GM19023 (cell line): Measurements from ENCODE around the gene CTLA4.
"Not testable (repeated sequence)": the region's sequence is repeated elsewhere in the genome, so short reads cannot be mapped to it uniquely, and the experiment has no call there.

ENCODE experiments used
- ATAC-seq: cut with Tn5 transposase; IDR thresholded peaks from one replicate; pipeline ENCODE4 v1.9.1; 2021; ENCODE audit warnings: mild to moderate bottlenecking, moderate library complexity; ENCODE audit not compliant: unreplicated experiment

CTLA4 gene

GRCh38 chr2:203855274-203855673 is 12.3 kb upstream of the CTLA4 start:
- ATAC-seq, result no peak

- no peak for ATAC-seq
Observed at GRCh38 chr2:203857656-203858055, 9.9 kb upstream of the CTLA4 start.

DNA sequence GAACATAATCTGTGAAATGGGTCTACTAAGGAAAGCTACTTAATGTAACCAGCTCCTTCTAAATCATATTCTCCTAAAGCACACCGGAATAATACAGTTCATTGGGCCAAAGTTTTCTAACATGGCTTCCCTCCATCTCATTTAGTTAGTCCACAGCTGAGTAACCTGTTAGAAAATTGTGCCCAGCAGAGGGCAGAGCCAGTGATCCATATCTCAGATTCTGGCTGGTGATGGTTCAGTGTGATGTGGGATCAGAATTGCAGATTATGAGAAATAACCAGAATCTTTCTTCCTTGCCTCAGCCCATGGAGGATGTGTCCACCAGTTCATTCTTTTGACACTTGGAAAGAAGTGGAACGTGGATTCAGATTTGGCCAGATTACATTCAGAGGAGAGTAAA is 9.4 kb upstream of the CTLA4 start:
- ATAC-seq, result no peak

GRCh38 chr2:203859030-203859789 is 8.4 kb upstream of the CTLA4 start:
- ATAC-seq, result no peak

GRCh38 chr2:203861197-203861596 is 6.4 kb upstream of the CTLA4 start:
- ATAC-seq, result no peak

- ATAC-seq, result no peak
Observed at GRCh38 chr2:203861607-203862006, 6.0 kb upstream of the CTLA4 start.

- ATAC-seq, result no peak
Observed at GRCh38 chr2:203869223-203870042, 1.9 kb downstream of the CTLA4 start.

GRCh38 chr2:203870481-203870880 is 2.9 kb downstream of the CTLA4 start:
- no peak for ATAC-seq

DNA sequence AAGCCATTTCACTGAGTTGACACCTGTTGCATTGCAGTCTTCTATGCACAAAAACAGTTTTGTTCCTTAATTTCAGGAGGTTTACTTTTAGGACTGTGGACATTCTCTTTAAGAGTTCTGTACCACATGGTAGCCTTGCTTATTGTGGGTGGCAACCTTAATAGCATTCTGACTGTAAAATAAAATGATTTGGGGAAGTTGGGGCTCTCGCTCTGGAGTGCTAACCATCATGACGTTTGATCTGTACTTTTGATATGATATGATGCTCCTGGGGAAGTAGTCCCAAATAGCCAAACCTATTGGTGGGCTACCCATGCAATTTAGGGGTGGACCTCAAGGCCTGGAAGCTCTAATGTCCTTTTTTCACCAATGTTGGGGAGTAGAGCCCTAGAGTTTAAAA is 3.4 kb downstream of the CTLA4 start:
- ATAC-seq, result no peak

DNA sequence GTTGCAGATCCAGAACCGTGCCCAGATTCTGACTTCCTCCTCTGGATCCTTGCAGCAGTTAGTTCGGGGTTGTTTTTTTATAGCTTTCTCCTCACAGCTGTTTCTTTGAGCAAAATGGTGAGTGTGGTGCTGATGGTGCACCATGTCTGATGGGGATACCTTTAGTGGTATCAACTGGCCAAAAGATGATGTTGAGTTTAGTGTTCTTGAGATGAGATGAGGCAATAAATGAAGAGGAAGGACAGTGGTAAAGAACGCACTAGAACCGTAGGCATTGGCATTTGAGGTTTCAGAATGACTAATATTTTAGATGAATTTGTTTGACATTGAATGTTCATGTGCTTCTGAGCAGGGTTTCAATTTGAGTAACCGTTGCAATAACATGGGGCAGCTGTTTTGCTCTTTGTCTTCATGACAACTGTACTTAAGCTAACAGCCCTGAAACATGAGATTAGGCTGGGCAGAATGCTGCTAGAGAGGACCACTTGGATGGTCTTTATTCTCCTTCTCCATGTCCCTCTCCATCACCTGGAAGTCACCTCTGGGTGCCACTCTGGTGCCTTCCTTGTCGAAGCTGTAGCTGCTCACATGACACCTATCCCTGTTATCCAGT is 3.9 kb downstream of the CTLA4 start:
- ATAC-seq, result peak; percentile 90

DNA sequence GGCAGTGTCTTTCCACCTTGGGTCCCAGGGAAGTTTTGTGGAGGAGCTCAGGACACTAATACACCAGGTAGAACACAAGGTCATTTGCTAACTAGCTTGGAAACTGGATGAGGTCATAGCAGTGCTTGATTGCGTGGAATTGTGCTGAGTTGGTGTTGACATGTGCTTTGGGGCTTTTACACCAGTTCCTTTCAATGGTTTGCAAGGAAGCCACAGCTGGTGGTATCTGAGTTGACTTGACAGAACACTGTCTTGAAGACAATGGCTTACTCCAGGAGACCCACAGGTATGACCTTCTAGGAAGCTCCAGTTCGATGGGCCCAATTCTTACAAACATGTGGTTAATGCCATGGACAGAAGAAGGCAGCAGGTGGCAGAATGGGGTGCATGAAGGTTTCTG is 5.9 kb downstream of the CTLA4 start:
- ATAC-seq, result no peak

- no peak for ATAC-seq
Observed at GRCh38 chr2:203873921-203874631, 6.5 kb downstream of the CTLA4 start.

DNA sequence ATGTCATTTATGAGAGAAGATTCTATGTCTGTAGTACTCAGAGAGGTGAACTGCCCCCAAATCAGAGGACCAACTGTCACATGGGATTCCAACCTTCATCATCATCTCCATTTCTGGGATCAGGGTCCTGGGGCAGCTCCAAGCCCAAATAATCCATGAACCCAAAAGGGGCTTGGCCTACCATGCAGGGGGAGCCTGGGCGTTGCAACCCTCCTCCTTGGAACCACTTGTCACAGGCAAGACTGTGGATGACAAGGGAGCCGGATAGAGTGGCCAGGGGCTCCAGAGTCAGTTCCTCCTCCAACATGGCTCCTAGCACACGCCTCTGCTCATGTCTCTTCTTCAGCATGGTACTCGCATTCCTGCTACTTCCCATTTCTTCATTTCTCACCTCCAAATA is 7.9 kb downstream of the CTLA4 start:
- ATAC-seq, result no peak

- no peak for ATAC-seq
Observed at GRCh38 chr2:203876328-203876727, 8.8 kb downstream of the CTLA4 start.

GRCh38 chr2:203878063-203878462 is 10.5 kb downstream of the CTLA4 start:
- ATAC-seq, result no peak

DNA sequence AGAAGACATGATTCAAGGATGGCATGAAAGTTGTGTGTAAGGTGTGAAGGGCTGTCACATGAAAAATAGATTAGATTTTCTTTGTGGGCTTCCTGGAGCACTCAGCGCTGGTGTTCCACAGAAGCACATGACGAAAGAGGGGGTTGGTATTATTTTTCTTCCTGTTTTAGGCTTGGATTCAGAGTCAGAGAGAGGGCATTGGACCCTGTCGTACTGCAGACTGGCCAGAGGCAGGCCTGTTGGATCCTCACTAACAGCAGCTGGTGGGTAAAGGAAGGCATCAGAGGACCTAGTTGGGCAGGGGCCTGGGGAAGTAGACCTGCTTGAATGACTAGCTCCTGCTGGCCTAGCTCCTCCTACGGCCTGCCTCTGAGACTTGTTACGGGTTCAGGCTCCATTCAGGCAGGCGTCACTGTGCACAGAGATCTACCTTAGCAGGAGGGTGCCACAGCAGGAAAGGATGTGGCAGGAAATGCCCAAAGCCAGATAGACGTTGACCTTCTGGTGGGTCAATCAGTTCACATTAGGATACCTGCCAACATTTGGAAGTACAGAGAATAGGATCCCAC is 13.1 kb downstream of the CTLA4 start:
- no peak for ATAC-seq

GRCh38 chr2:203881185-203881584 is 13.6 kb downstream of the CTLA4 start:
- ATAC-seq, result not testable (repeated sequence)

DNA sequence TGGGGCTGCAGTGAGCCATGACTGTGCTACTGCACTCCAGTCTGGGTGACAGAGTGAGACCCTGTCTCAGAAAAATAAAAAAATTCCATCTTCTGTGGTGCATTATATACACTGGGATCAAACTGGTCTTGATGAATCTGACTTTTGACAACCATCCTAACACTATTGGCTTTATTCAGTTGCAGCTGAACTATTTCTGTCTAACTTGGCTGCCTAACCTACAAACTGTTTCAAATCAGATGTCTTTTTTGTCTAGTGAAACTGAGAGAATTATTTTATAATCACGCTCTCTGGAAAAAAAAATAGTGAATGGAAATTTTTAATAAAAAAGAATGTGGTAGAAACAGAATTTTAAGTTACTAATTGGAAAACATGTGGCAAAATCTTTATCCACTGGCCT is 15.0 kb downstream of the CTLA4 start:
- ATAC-seq, result no peak

GRCh38 chr2:203886661-203887151 is 19.1 kb downstream of the CTLA4 start:
- no peak for ATAC-seq

- ATAC-seq, result no peak
Observed at GRCh38 chr2:203887677-203888076, 20.1 kb downstream of the CTLA4 start.

GRCh38 chr2:203889542-203889941 is 22.0 kb downstream of the CTLA4 start:
- ATAC-seq, result no peak
